Thyroid gland (tissue), 4 donors: ENCODE data around the gene ADGRF4.

Experiments
- CTCF ChIP-seq, 6 experiments: fragments of 200-600 bp in 3 of 6; fragments of 450-650 bp in 3 of 6; sonication (generic) in 3 of 6; IDR thresholded peaks; one replicate each; pipeline ENCODE4 v1.5.1; 2016 to 2019; ENCODE audit warnings: antibody characterized with exemption in 6 of 6, mild to moderate bottlenecking in 2 of 6, inconsistent platforms in 1 of 6, moderate library complexity in 1 of 6
- POLR2A ChIP-seq, 2 donors: fragments of 450-650 bp; IDR thresholded peaks; one replicate each; pipeline ENCODE4 v1.6.1; 2017; ENCODE audit warnings: antibody characterized with exemption in 2 of 2, mild to moderate bottlenecking in 2 of 2, moderate library complexity in 1 of 2

- TF ChIP-seq POLR2A (IDR thresholded peaks at IDR 0.05) = no peak
- no peak for TF ChIP-seq CTCF (IDR thresholded peaks at IDR 0.05)
These were observed 31.1 kb downstream of the ADGRF4 start for GRCh38 chr6:47729457-47729856.
